GM19025 (cell line): ENCODE data around the gene GALNT10.

Experiments
- ATAC-seq: cut with Tn5 transposase; IDR thresholded peaks from one replicate; pipeline ENCODE4 v1.9.1; 2021; ENCODE audit warnings: mild to moderate bottlenecking, low read depth, moderate library complexity; ENCODE audit not compliant: unreplicated experiment

The GALNT10 gene

GRCh38 chr5:154419236-154419635, 228.7 kb downstream of the GALNT10 start:
- ATAC-seq = no peak

GRCh38 chr5:154421868-154422267, 231.3 kb downstream of the GALNT10 start:
- no peak for ATAC-seq

GRCh38 chr5:154422298-154422697, 231.8 kb downstream of the GALNT10 start:
- no peak for ATAC-seq

- no peak for ATAC-seq
These were observed 237.7 kb downstream of the GALNT10 start for GRCh38 chr5:154428208-154428607.

GRCh38 chr5:154429341-154429740, 238.8 kb downstream of the GALNT10 start:
- no peak for ATAC-seq

GRCh38 chr5:154430466-154430865, 239.9 kb downstream of the GALNT10 start:
- ATAC-seq = no peak

- ATAC-seq = no peak
These were observed 240.6 kb downstream of the GALNT10 start for GRCh38 chr5:154430961-154431630.

- no peak for ATAC-seq
These were observed 244.7 kb downstream of the GALNT10 start for GRCh38 chr5:154435226-154435625.

GRCh38 chr5:154437281-154437965, 246.9 kb downstream of the GALNT10 start:
- no peak for ATAC-seq

- no peak for ATAC-seq
These were observed 250.0 kb downstream of the GALNT10 start for GRCh38 chr5:154440540-154440939.

- ATAC-seq = no peak
These were observed 252.3 kb downstream of the GALNT10 start for GRCh38 chr5:154442801-154443200.

GRCh38 chr5:154444556-154445421, 254.3 kb downstream of the GALNT10 start:
- no peak for ATAC-seq

- peak; percentile 93 for ATAC-seq
These were observed 255.1 kb downstream of the GALNT10 start, which contains the start of gene SAP30L for GRCh38 chr5:154445422-154446194. TSS of gene SAP30L (plus strand) at chr5:154445997. CDS start at chr5:154446605, 608 bp downstream.

- ATAC-seq = peak; percentile 27
These were observed 255.9 kb downstream of the GALNT10 start for GRCh38 chr5:154446195-154447088.

- no peak for ATAC-seq
These were observed 256.7 kb downstream of the GALNT10 start for GRCh38 chr5:154447089-154447725.

- ATAC-seq = no peak
These were observed 259.3 kb downstream of the GALNT10 start for GRCh38 chr5:154449786-154450185.

GRCh38 chr5:154451957-154452356, 261.4 kb downstream of the GALNT10 start:
- ATAC-seq = no peak

GRCh38 chr5:154455585-154455984, 265.1 kb downstream of the GALNT10 start:
- no peak for ATAC-seq

GRCh38 chr5:154456540-154456939, 266.0 kb downstream of the GALNT10 start:
- ATAC-seq = no peak
